ENCODE measurements around the gene FGF12.

GRCh38 chr3:192655040-192655439 is 72.3 kb downstream of the FGF12 start:
- TF ChIP-seq ELF4 (IDR thresholded peaks at IDR 0.05), result no peak
- TF ChIP-seq CTBP1 (IDR thresholded peaks at IDR 0.05; ENCODE audit: borderline replicate concordance), result no peak
- TF ChIP-seq FOXK2 (IDR thresholded peaks at IDR 0.05), result no peak
- no peak for TF ChIP-seq HDGF (IDR thresholded peaks at IDR 0.05; ENCODE audit: borderline replicate concordance)
- no peak for TF ChIP-seq SP1 (IDR thresholded peaks at IDR 0.05)
- no peak for TF ChIP-seq ZNF384 (IDR thresholded peaks at IDR 0.05)
- TF ChIP-seq FOXM1 (IDR thresholded peaks at IDR 0.05; ENCODE audit: borderline replicate concordance), result no peak
- TF ChIP-seq BHLHE40 (IDR thresholded peaks at IDR 0.05; ENCODE audit: borderline replicate concordance), result no peak
- no peak for TF ChIP-seq PKNOX1 (IDR thresholded peaks at IDR 0.05)
- TF ChIP-seq TARDBP (IDR thresholded peaks at IDR 0.05), result no peak
